GM21360 (cell line): ENCODE results near the gene EPHB3.
"Not testable (repeated sequence)": the region's sequence is repeated elsewhere in the genome, so short reads cannot be mapped to it uniquely, and the experiment has no call there.

Experiments used
- ATAC-seq: cut with Tn5 transposase; IDR thresholded peaks from one replicate; pipeline ENCODE4 v1.9.1; 2021; ENCODE audit warnings: mild to moderate bottlenecking, moderate library complexity; ENCODE audit not compliant: unreplicated experiment

The EPHB3 gene

GRCh38 chr3:184618811-184619210 is 57.2 kb downstream of the EPHB3 start:
- no peak for ATAC-seq

GRCh38 chr3:184619369-184619768 is 57.8 kb downstream of the EPHB3 start:
- ATAC-seq = no peak

GRCh38 chr3:184619787-184620430 is 58.3 kb downstream of the EPHB3 start:
- no peak for ATAC-seq

GRCh38 chr3:184620475-184621119 is 59.0 kb downstream of the EPHB3 start:
- no peak for ATAC-seq

GRCh38 chr3:184622156-184622555 is 60.6 kb downstream of the EPHB3 start:
- ATAC-seq = not testable (repeated sequence)

- no peak for ATAC-seq
Observed at GRCh38 chr3:184626923-184627322, 65.3 kb downstream of the EPHB3 start.

- no peak for ATAC-seq
Observed at GRCh38 chr3:184629555-184630160, 68.1 kb downstream of the EPHB3 start.

- ATAC-seq = no peak
Observed at GRCh38 chr3:184630861-184631471, 69.4 kb downstream of the EPHB3 start.

GRCh38 chr3:184631472-184631861 is 69.9 kb downstream of the EPHB3 start:
- ATAC-seq = no peak
